ENCODE results near the gene RAB24.

Gene RAB24

GRCh38 chr5:177313561-177314259 is 10.2 kb upstream of the RAB24 start:
- ChIA-PET CTCF (interaction anchor here (0.5 to 0.9 kb wide), 2 partner anchors 90 to 843 kb away, joined by 3 read pairs; no protein-coding TSS in a partner anchor), POLR2A (interaction anchor here (1.0 to 2.3 kb wide), 4 partner anchors 10 to 142 kb away, joined by 3 to 10 read pairs (median 5); partner anchors contain the start of genes GRK6, PRELID1 and RAB24)
- no peak for DNase-seq (ENCODE audit: extremely low spot score)
- TF ChIP-seq SP1 (IDR thresholded peaks at IDR 0.05) (no peak), SUZ12 (IDR thresholded peaks at IDR 0.05) (no peak), BHLHE40 (IDR thresholded peaks at IDR 0.05; ENCODE audit: borderline replicate concordance) (no peak), FOXM1 (IDR thresholded peaks at IDR 0.05; ENCODE audit: borderline replicate concordance) (no peak), HDGF (IDR thresholded peaks at IDR 0.05; ENCODE audit: borderline replicate concordance) (no peak), FOXA1 (IDR thresholded peaks at IDR 0.05) (no peak), ZNF384 (IDR thresholded peaks at IDR 0.05) (no peak), LEF1 (IDR thresholded peaks at IDR 0.05; ENCODE audit: borderline replicate concordance) (no peak), ELF4 (IDR thresholded peaks at IDR 0.05) (no peak), TARDBP (IDR thresholded peaks at IDR 0.05) (no peak), NFRKB (IDR thresholded peaks at IDR 0.05) (no peak), CTBP1 (IDR thresholded peaks at IDR 0.05; ENCODE audit: borderline replicate concordance) (no peak)
- TF ChIP-seq, protein P1, sequence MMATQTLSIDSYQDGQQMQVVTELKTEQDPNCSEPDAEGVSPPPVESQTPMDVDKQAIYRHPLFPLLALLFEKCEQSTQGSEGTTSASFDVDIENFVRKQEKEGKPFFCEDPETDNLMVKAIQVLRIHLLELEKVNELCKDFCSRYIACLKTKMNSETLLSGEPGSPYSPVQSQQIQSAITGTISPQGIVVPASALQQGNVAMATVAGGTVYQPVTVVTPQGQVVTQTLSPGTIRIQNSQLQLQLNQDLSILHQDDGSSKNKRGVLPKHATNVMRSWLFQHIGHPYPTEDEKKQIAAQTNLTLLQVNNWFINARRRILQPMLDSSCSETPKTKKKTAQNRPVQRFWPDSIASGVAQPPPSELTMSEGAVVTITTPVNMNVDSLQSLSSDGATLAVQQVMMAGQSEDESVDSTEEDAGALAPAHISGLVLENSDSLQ (IDR thresholded peaks at IDR 0.05): no peak

GRCh38 chr5:177312649-177313181 is 9.2 kb upstream of the RAB24 start:
- ChIA-PET POLR2A (interaction anchor here (0.8 to 2.3 kb wide), 15 partner anchors 9 to 280 kb away, joined by 3 to 10 read pairs (median 5); partner anchors contain the start of genes GRK6, LMAN2, PRELID1 and RAB24), CTCF (interaction anchor here (0.9 kb wide), 1 partner anchor 91 kb away, joined by 3 read pairs; no protein-coding TSS in a partner anchor)
- TF ChIP-seq HDGF (IDR thresholded peaks at IDR 0.05; ENCODE audit: borderline replicate concordance) (0 out of 2 replicates have a peak, but pooled peaks have one; percentile 52), TARDBP (IDR thresholded peaks at IDR 0.05) (no peak)
- DNase-seq (ENCODE audit: extremely low spot score): peak; percentile 35

DNA sequence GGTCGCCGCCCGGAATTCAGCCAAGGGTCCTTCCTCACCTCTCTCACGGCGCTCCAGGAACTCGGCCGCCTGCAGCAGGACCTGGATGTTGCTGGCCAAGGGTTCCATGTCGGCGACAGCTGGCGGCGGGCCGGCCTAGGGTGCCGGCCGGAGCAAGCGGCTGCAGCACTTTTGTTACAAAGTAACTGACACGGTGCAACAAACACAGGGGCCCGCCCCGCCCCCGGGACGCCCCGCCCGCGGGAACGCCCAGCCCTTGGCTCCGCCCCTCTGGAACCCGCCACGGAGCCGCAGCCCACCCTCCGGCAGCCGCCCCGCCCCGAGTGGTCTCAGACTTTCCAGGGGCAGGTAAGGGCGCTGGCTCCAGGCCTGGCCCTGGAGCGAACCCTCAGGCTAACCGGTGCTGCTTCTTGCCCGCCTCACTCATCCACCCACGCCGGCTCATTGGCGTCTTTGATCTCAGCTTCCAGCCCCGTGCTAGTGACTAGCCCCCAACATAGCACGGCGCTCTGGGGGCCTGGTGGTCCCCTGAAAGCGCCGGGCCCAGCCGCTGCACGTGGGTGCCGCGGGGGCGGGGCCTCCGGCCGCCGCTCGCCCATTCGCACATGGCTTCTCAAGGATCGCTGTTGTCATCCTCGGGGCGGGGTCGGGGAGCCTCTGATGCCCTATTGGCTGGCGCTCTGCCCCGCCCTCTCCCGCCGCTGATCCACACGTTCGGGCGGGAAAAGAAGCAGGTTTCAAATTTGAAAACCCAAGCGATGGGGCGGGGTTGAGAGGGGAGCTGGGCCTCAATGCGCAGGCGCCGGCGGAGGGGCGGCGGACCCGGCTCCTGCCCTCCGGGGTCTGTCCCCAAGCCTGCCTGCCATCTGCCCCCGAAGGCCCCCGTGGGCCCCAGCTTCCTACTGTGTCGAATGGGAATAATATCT is 8.5 kb upstream of the RAB24 start, which contains the start of gene MXD3:
Gene MXD3 (minus strand): TSS at position 176 of the 926 bp plus-strand sequence. CDS start 68 bp downstream, at position 108.
- ChIA-PET POLR2A (interaction anchor here (0.8 to 2.3 kb wide), 15 partner anchors 9 to 281 kb away, joined by 3 to 10 read pairs (median 5); partner anchors contain the start of genes GRK6, LMAN2, PRELID1 and RAB24), CTCF (no interaction called here)

DNA sequence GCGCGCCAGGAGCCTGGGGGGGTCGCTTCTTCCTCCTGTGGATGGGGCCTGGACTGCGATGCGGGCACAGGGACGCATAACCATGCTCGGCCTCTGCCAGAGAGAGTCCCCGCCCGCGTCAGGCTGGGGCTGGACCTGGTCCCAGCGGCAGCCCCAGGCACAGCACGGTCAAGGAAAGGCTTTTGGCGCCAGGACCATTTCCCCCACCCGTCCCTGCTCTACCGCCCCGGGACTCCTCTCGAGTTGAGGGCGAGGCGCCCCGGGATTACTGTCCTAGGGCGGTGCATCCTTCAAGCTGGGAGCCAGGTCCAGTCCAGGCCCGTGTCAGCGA is 7.8 kb upstream of the RAB24 start:
- DNase-seq (ENCODE audit: extremely low spot score): no peak
- ChIA-PET CTCF (interaction anchor here (2.4 to 3.0 kb wide), 2 partner anchors 12 to 59 kb away, joined by 10 to 35 read pairs; no protein-coding TSS in a partner anchor), POLR2A (interaction anchor here (1.4 to 2.3 kb wide), 3 partner anchors 8 to 79 kb away, joined by 5 to 10 read pairs (median 7); partner anchors contain the start of genes PRELID1 and RAB24)
- TF ChIP-seq LEF1 (IDR thresholded peaks at IDR 0.05; ENCODE audit: borderline replicate concordance) (no peak), NFRKB (IDR thresholded peaks at IDR 0.05) (no peak), HDGF (IDR thresholded peaks at IDR 0.05; ENCODE audit: borderline replicate concordance) (no peak), TARDBP (IDR thresholded peaks at IDR 0.05) (no peak), FOXM1 (IDR thresholded peaks at IDR 0.05; ENCODE audit: borderline replicate concordance) (no peak), FOXK2 (IDR thresholded peaks at IDR 0.05) (no peak), ARNT (IDR thresholded peaks at IDR 0.05) (no peak), ELF4 (IDR thresholded peaks at IDR 0.05) (no peak), ZNF384 (IDR thresholded peaks at IDR 0.05) (no peak)

More for the DNA sequence above, 8.5 kb upstream of the RAB24 start, which contains the start of gene MXD3:
- TF ChIP-seq CTBP1 (IDR thresholded peaks at IDR 0.05; ENCODE audit: borderline replicate concordance) (no peak), ARNT (IDR thresholded peaks at IDR 0.05) (no peak), SP1 (IDR thresholded peaks at IDR 0.05) (no peak), NFRKB (IDR thresholded peaks at IDR 0.05) (no peak), FOXM1 (IDR thresholded peaks at IDR 0.05; ENCODE audit: borderline replicate concordance) (peak; percentile 95), BHLHE40 (IDR thresholded peaks at IDR 0.05; ENCODE audit: borderline replicate concordance) (no peak), TARDBP (IDR thresholded peaks at IDR 0.05) (no peak), L3MBTL2 (conservative IDR thresholded peaks at IDR 0.05) (peak; percentile 92), ZNF384 (IDR thresholded peaks at IDR 0.05) (no peak), FOXA1 (IDR thresholded peaks at IDR 0.05) (no peak)
- DNase-seq (ENCODE audit: extremely low spot score): peak; percentile 98

DNA sequence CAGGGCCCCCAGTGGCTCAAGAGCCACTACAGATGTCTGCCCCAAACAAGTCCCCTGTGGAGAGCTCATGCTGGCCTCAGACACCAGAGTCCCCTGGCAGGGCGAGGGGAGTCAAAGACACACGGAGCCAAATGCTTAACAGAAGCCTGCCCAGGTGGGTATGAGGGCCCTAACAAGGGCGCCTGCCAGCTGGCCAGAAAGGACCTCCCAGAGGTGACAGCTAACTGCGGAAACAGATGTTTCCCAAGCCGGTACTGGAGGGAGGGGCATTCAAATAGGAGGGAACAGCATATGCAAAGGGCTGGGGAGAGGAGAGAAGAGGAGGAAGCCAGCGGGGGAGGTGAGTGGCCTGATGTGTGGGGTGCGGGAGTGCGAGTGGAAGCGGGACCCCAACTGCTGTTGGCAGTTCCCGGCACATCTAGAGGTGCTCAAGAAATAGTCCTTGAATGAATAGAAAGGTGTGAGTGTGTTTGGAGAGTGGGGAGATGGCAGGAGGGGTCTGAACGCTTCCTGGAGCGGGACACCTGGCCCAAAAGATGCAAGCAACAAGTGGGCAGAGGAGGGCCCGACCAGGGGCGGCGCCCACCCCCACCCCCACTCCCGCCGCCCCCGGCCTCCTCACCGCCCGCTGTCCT is 7.4 kb upstream of the RAB24 start:
- DNase-seq (ENCODE audit: extremely low spot score): no peak
- TF ChIP-seq FOXA1 (IDR thresholded peaks at IDR 0.05) (no peak), HDGF (IDR thresholded peaks at IDR 0.05; ENCODE audit: borderline replicate concordance) (no peak), ARNT (IDR thresholded peaks at IDR 0.05) (no peak), TARDBP (IDR thresholded peaks at IDR 0.05) (no peak), NFRKB (IDR thresholded peaks at IDR 0.05) (no peak), ELF4 (IDR thresholded peaks at IDR 0.05) (no peak), BHLHE40 (IDR thresholded peaks at IDR 0.05; ENCODE audit: borderline replicate concordance) (no peak), CTBP1 (IDR thresholded peaks at IDR 0.05; ENCODE audit: borderline replicate concordance) (no peak), FOXM1 (IDR thresholded peaks at IDR 0.05; ENCODE audit: borderline replicate concordance) (no peak), LEF1 (IDR thresholded peaks at IDR 0.05; ENCODE audit: borderline replicate concordance) (no peak), ZNF384 (IDR thresholded peaks at IDR 0.05) (no peak), SUZ12 (IDR thresholded peaks at IDR 0.05) (no peak), FOXK2 (IDR thresholded peaks at IDR 0.05) (no peak), L3MBTL2 (conservative IDR thresholded peaks at IDR 0.05) (no peak), SP1 (IDR thresholded peaks at IDR 0.05) (no peak)
- TF ChIP-seq, protein P1 (IDR thresholded peaks at IDR 0.05): no peak
- ChIA-PET POLR2A (interaction anchor here (1.1 to 1.9 kb wide), 4 partner anchors 9 to 144 kb away, joined by 4 to 13 read pairs (median 6); partner anchors contain the start of gene LMAN2), CTCF (interaction anchor here (1.1 to 3.0 kb wide), 9 partner anchors 8 to 197 kb away, joined by 3 to 35 read pairs (median 6); partner anchors contain the start of gene PRR7)

Measured in HEK293T (cell line).